Activated CD4-positive, alpha-beta T cell treated with anti-CD3 and anti-CD28 coated beads, Interleukin-2, amount 10 ng/mL, durations not matched to agents 7 days and 5 days (primary cell): ENCODE results near the gene P2RX3. TPM values are rescaled to one million over a fixed set of nuclear protein-coding genes. Genes with fewer than 3 reads are reported as not detected.

Experiments
- CTCF ChIA-PET: fragments of 350-600 bp; sonication (Branson Sonifier 250); formaldehyde crosslinking; loops from one replicate; lab custom pipeline; 2021; ENCODE audit warnings: antibody characterized with exemption; lab: Charles Lee
- POLR2A ChIA-PET: fragments of 350-600 bp; sonication (Branson Sonifier 250); formaldehyde crosslinking; loops from one replicate; lab custom pipeline; 2021; ENCODE audit warnings: antibody characterized with exemption; lab: Charles Lee
- DNase-seq: peaks from one replicate; pipeline ENCODE4 v3.0.0-alpha.2; 2020
- H3K27ac Mint-ChIP-seq: one replicate; pipeline ENCODE4 v1.8.0; 2021; ENCODE audit warnings: mild to moderate bottlenecking, moderate library complexity, mixed read lengths
- H3K27me3 Mint-ChIP-seq: one replicate; pipeline ENCODE4 v1.8.0; 2021; ENCODE audit warnings: mixed read lengths
- H3K36me3 Mint-ChIP-seq: one replicate; pipeline ENCODE4 v1.8.0; 2021; ENCODE audit warnings: low read depth, mixed read lengths
- H3K4me1 Mint-ChIP-seq: one replicate; pipeline ENCODE4 v1.8.0; 2021; ENCODE audit warnings: mixed read lengths
- H3K4me3 Mint-ChIP-seq: one replicate; pipeline ENCODE4 v1.8.0; 2021; ENCODE audit warnings: mild to moderate bottlenecking, moderate library complexity, mixed read lengths
- H3K9me3 Mint-ChIP-seq: one replicate; pipeline ENCODE4 v1.8.0; 2021; ENCODE audit warnings: mixed read lengths
- total RNA-seq, 2 experiments: library from RNA; stranded (reverse); gene quantifications; one replicate each; pipeline ENCODE4 v1.2.3, GENCODE V29; 2021

The P2RX3 gene
- total RNA-seq, 2 experiments from 2014 or later = not detected

GRCh38 chr11:57405271-57405860 is 67.2 kb downstream of the P2RX3 start:
- no peak for DNase-seq
- Mint-ChIP-seq H3K4me1 (peaks cover 31% of the 10 kb centered on the region), H3K9me3 (no peaks in the 10 kb centered on the region), H3K27ac (peak overlapping the region; percentile 71), H3K36me3 (peaks cover 47% of the 10 kb centered on the region), H3K4me3 (no peak overlapping the region), H3K27me3 (no peaks in the 10 kb centered on the region)
- CTCF ChIA-PET = interaction anchor here (0.6 to 1.2 kb wide), 3 partner anchors 9 to 16 kb away, joined by 3 read pairs; no protein-coding TSS in a partner anchor
- POLR2A ChIA-PET = no interaction called here

- CTCF ChIA-PET = interaction anchor here (0.9 to 1.2 kb wide), 3 partner anchors 10 to 56 kb away, joined by 3 read pairs; no protein-coding TSS in a partner anchor
- no peak overlapping the region for H3K4me3 Mint-ChIP-seq
These were observed 68.3 kb downstream of the P2RX3 start for GRCh38 chr11:57406337-57406904.

GRCh38 chr11:57407010-57407920 is 69.1 kb downstream of the P2RX3 start:
- Mint-ChIP-seq H3K4me1 (peaks cover 31% of the 10 kb centered on the region), H3K9me3 (no peaks in the 10 kb centered on the region), H3K36me3 (peaks cover 58% of the 10 kb centered on the region), H3K27me3 (no peaks in the 10 kb centered on the region), H3K27ac (peak overlapping the region; percentile 3), H3K4me3 (no peak overlapping the region)
- DNase-seq = no peak
- CTCF ChIA-PET = interaction anchor here (0.9 to 1.8 kb wide), 3 partner anchors 10 to 57 kb away, joined by 3 read pairs; no protein-coding TSS in a partner anchor
- POLR2A ChIA-PET = no interaction called here

More at GRCh38 chr11:57406337-57406904, 68.3 kb downstream of the P2RX3 start:
- peaks cover 31% of the 10 kb centered on the region for H3K4me1 Mint-ChIP-seq
- H3K27me3 Mint-ChIP-seq = no peaks in the 10 kb centered on the region
- H3K27ac Mint-ChIP-seq = no peak overlapping the region
- no peak for DNase-seq
- no peaks in the 10 kb centered on the region for H3K9me3 Mint-ChIP-seq
- POLR2A ChIA-PET = interaction anchor here (0.6 kb wide), 1 partner anchor 12 kb away, joined by 3 read pairs; no protein-coding TSS in a partner anchor
- peaks cover 53% of the 10 kb centered on the region for H3K36me3 Mint-ChIP-seq

- peak overlapping the region; percentile 3 for H3K27ac Mint-ChIP-seq
- H3K4me3 Mint-ChIP-seq = no peak overlapping the region
- peaks cover 63% of the 10 kb centered on the region for H3K36me3 Mint-ChIP-seq
- peaks cover 35% of the 10 kb centered on the region for H3K4me1 Mint-ChIP-seq
- H3K27me3 Mint-ChIP-seq = no peaks in the 10 kb centered on the region
- POLR2A ChIA-PET = no interaction called here
- no peaks in the 10 kb centered on the region for H3K9me3 Mint-ChIP-seq
- CTCF ChIA-PET = interaction anchor here (1.8 kb wide), 1 partner anchor 9 kb away, joined by 3 read pairs; no protein-coding TSS in a partner anchor
- no peak for DNase-seq
These were observed 69.9 kb downstream of the P2RX3 start for GRCh38 chr11:57407941-57408475.

- Mint-ChIP-seq H3K4me3 (no peak overlapping the region), H3K4me1 (peaks cover 41% of the 10 kb centered on the region), H3K27me3 (no peaks in the 10 kb centered on the region), H3K27ac (no peak overlapping the region), H3K9me3 (no peaks in the 10 kb centered on the region), H3K36me3 (peaks cover 70% of the 10 kb centered on the region)
- POLR2A ChIA-PET = no interaction called here
- DNase-seq = no peak
- CTCF ChIA-PET = interaction anchor here (1.1 to 1.8 kb wide), 3 partner anchors 8 to 49 kb away, joined by 3 read pairs; no protein-coding TSS in a partner anchor
These were observed 70.6 kb downstream of the P2RX3 start for GRCh38 chr11:57408771-57409170.

GRCh38 chr11:57409321-57410100 is 71.4 kb downstream of the P2RX3 start:
- H3K4me3 Mint-ChIP-seq = no peak overlapping the region
- ChIA-PET CTCF (interaction anchor here (1.1 to 1.8 kb wide), 3 partner anchors 7 to 48 kb away, joined by 3 read pairs; no protein-coding TSS in a partner anchor), POLR2A (no interaction called here)
- peak overlapping the region; percentile 50 for H3K27ac Mint-ChIP-seq
- peaks cover 78% of the 10 kb centered on the region for H3K36me3 Mint-ChIP-seq
- no peaks in the 10 kb centered on the region for H3K9me3 Mint-ChIP-seq
- no peak for DNase-seq
- H3K4me1 Mint-ChIP-seq = peaks cover 46% of the 10 kb centered on the region
- H3K27me3 Mint-ChIP-seq = no peaks in the 10 kb centered on the region

GRCh38 chr11:57410287-57410686 is 72.1 kb downstream of the P2RX3 start:
- CTCF ChIA-PET = no interaction called here
- H3K4me1 Mint-ChIP-seq = peaks cover 47% of the 10 kb centered on the region
- no peak for DNase-seq
- no peaks in the 10 kb centered on the region for H3K9me3 Mint-ChIP-seq
- POLR2A ChIA-PET = no interaction called here
- peaks cover 80% of the 10 kb centered on the region for H3K36me3 Mint-ChIP-seq
- peak overlapping the region; percentile 50 for H3K27ac Mint-ChIP-seq
- no peak overlapping the region for H3K4me3 Mint-ChIP-seq
- H3K27me3 Mint-ChIP-seq = no peaks in the 10 kb centered on the region

- Mint-ChIP-seq H3K4me1 (peaks cover 22% of the 10 kb centered on the region), H3K36me3 (peaks cover 79% of the 10 kb centered on the region), H3K27ac (peak overlapping the region; percentile 16), H3K9me3 (no peaks in the 10 kb centered on the region), H3K27me3 (no peaks in the 10 kb centered on the region), H3K4me3 (no peak overlapping the region)
- POLR2A ChIA-PET = no interaction called here
- DNase-seq = no peak
- CTCF ChIA-PET = interaction anchor here (0.6 kb wide), 1 partner anchor 141 kb away, joined by 4 read pairs; no protein-coding TSS in a partner anchor
These were observed 75.5 kb downstream of the P2RX3 start for GRCh38 chr11:57413681-57414080.

GRCh38 chr11:57414612-57415212 is 76.6 kb downstream of the P2RX3 start:
- DNase-seq = no peak
- Mint-ChIP-seq H3K27ac (no peak overlapping the region), H3K4me3 (no peak overlapping the region), H3K27me3 (no peaks in the 10 kb centered on the region), H3K36me3 (peaks cover 78% of the 10 kb centered on the region), H3K9me3 (no peaks in the 10 kb centered on the region), H3K4me1 (peaks cover 25% of the 10 kb centered on the region)
- ChIA-PET POLR2A (no interaction called here), CTCF (interaction anchor here (0.6 kb wide), 1 partner anchor 140 kb away, joined by 4 read pairs; no protein-coding TSS in a partner anchor)

GRCh38 chr11:57416436-57416835 is 78.3 kb downstream of the P2RX3 start:
- Mint-ChIP-seq H3K9me3 (no peaks in the 10 kb centered on the region), H3K4me1 (peaks cover 35% of the 10 kb centered on the region), H3K36me3 (peaks cover 82% of the 10 kb centered on the region), H3K27ac (no peak overlapping the region), H3K4me3 (no peak overlapping the region), H3K27me3 (no peaks in the 10 kb centered on the region)
- POLR2A ChIA-PET = no interaction called here
- DNase-seq = no peak
- CTCF ChIA-PET = interaction anchor here (1.0 to 1.2 kb wide), 2 partner anchors 8 to 98 kb away, joined by 3 read pairs; no protein-coding TSS in a partner anchor

GRCh38 chr11:57417056-57417455 is 78.9 kb downstream of the P2RX3 start:
- H3K9me3 Mint-ChIP-seq = no peaks in the 10 kb centered on the region
- H3K27me3 Mint-ChIP-seq = no peaks in the 10 kb centered on the region
- H3K4me1 Mint-ChIP-seq = peaks cover 41% of the 10 kb centered on the region
- DNase-seq = no peak
- POLR2A ChIA-PET = no interaction called here
- CTCF ChIA-PET = interaction anchor here (1.0 to 1.6 kb wide), 3 partner anchors 9 to 97 kb away, joined by 3 to 5 read pairs (median 3); partner anchors contain the start of gene SLC43A3
- H3K27ac Mint-ChIP-seq = no peak overlapping the region
- H3K36me3 Mint-ChIP-seq = peaks cover 84% of the 10 kb centered on the region
- no peak overlapping the region for H3K4me3 Mint-ChIP-seq
